ENCODE results near the gene SIRPA.

DNA sequence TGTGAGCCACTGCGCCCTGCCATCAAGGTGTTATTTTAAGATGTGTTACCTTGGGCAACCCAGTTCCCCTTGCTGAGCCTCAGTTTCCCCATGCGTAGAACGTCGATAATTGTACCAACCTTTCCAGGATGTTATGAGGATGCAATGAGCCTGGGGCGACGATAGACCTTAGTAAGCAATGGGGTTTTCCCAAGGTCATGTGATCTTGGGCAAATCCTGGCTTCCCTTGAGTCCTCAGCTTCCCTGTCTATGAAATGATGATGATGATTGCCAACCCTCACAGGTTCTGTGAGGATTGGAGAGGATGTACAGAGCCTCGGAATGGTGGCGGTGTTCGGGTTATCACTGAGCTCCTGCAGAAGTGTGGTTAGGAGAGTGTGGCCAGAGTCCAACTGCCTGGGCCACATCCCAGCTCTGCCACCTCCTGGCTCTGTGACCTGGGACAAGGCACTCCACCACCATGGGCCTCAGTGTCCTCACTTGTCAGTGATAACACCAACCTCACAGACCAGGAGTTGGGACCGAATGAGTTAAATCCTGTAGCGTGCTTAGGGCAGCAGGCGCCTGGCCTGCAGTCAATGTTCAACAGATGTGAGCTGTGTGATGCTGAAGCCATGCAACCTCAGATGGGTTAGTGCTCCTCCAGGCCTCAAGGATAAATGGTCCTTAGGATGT is 23.4 kb downstream of the SIRPA start:
- TF ChIP-seq CREM (CRISPR knock-in tag; IDR thresholded peaks at IDR 0.05) (no peak), FOXJ3 (CRISPR knock-in tag; IDR thresholded peaks at IDR 0.05; ENCODE audit: borderline replicate concordance) (no peak), GABPB1 (CRISPR knock-in tag; IDR thresholded peaks at IDR 0.05) (no peak), SMAD3 (CRISPR knock-in tag; IDR thresholded peaks at IDR 0.05; ENCODE audit: borderline replicate concordance) (no peak)
- TF ChIP-seq, protein P1, sequence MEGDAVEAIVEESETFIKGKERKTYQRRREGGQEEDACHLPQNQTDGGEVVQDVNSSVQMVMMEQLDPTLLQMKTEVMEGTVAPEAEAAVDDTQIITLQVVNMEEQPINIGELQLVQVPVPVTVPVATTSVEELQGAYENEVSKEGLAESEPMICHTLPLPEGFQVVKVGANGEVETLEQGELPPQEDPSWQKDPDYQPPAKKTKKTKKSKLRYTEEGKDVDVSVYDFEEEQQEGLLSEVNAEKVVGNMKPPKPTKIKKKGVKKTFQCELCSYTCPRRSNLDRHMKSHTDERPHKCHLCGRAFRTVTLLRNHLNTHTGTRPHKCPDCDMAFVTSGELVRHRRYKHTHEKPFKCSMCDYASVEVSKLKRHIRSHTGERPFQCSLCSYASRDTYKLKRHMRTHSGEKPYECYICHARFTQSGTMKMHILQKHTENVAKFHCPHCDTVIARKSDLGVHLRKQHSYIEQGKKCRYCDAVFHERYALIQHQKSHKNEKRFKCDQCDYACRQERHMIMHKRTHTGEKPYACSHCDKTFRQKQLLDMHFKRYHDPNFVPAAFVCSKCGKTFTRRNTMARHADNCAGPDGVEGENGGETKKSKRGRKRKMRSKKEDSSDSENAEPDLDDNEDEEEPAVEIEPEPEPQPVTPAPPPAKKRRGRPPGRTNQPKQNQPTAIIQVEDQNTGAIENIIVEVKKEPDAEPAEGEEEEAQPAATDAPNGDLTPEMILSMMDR (IDR thresholded peaks at IDR 0.05) = no peak
- TF ChIP-seq, protein P2, sequence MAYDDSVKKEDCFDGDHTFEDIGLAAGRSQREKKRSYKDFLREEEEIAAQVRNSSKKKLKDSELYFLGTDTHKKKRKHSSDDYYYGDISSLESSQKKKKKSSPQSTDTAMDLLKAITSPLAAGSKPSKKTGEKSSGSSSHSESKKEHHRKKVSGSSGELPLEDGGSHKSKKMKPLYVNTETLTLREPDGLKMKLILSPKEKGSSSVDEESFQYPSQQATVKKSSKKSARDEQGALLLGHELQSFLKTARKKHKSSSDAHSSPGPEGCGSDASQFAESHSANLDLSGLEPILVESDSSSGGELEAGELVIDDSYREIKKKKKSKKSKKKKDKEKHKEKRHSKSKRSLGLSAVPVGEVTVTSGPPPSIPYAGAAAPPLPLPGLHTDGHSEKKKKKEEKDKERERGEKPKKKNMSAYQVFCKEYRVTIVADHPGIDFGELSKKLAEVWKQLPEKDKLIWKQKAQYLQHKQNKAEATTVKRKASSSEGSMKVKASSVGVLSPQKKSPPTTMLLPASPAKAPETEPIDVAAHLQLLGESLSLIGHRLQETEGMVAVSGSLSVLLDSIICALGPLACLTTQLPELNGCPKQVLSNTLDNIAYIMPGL (CRISPR knock-in tag; IDR thresholded peaks at IDR 0.05) = no peak
- TF ChIP-seq, protein P3, sequence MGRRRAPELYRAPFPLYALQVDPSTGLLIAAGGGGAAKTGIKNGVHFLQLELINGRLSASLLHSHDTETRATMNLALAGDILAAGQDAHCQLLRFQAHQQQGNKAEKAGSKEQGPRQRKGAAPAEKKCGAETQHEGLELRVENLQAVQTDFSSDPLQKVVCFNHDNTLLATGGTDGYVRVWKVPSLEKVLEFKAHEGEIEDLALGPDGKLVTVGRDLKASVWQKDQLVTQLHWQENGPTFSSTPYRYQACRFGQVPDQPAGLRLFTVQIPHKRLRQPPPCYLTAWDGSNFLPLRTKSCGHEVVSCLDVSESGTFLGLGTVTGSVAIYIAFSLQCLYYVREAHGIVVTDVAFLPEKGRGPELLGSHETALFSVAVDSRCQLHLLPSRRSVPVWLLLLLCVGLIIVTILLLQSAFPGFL (CRISPR knock-in tag; IDR thresholded peaks at IDR 0.05; ENCODE audit: borderline replicate concordance) = no peak
